DMS53 (cell line): ENCODE data around the gene STRIP1.
A peak's percentile ranks its signal among the peaks of the same experiment; 100 is the strongest.

ENCODE experiments used
- DNase-seq: peaks from one replicate; lab custom pipeline; 2025; lab: John Stamatoyannopoulos, UW

Gene STRIP1, protein sequence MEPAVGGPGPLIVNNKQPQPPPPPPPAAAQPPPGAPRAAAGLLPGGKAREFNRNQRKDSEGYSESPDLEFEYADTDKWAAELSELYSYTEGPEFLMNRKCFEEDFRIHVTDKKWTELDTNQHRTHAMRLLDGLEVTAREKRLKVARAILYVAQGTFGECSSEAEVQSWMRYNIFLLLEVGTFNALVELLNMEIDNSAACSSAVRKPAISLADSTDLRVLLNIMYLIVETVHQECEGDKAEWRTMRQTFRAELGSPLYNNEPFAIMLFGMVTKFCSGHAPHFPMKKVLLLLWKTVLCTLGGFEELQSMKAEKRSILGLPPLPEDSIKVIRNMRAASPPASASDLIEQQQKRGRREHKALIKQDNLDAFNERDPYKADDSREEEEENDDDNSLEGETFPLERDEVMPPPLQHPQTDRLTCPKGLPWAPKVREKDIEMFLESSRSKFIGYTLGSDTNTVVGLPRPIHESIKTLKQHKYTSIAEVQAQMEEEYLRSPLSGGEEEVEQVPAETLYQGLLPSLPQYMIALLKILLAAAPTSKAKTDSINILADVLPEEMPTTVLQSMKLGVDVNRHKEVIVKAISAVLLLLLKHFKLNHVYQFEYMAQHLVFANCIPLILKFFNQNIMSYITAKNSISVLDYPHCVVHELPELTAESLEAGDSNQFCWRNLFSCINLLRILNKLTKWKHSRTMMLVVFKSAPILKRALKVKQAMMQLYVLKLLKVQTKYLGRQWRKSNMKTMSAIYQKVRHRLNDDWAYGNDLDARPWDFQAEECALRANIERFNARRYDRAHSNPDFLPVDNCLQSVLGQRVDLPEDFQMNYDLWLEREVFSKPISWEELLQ

DNA sequence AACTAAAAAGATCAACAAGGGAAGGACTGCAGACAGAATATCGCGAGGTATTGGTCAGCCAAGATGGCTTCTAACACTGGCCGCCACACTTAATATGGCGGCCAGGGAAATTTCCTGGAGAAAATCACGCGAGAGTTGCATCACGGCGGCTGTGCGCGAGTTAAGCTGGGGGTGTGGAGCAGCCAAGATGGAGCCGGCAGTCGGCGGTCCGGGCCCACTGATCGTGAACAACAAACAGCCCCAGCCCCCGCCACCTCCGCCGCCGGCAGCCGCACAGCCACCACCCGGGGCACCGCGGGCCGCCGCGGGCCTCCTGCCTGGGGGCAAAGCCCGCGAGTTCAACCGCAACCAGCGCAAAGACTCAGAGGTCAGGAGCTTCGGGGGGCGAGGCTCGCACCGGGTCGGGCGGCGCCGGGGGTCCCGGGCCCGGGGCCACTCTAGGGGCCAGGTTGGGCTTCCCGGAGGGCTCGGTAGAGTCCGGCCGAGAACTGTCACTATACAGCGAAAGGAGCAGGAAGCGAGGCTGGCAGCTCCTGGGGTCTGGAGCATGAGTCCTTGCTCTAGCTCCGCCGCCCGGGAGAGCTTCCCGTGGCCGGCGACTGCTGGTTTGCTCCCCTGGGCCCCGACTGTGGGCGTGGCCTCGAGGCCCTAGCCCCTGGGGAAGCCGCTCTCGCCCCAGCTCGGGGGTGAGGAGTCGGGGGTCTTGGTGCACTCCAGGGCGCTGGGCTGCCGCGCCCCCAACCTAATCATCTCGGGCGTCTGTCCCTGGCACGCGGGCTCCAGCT is at the start of gene STRIP1:
Gene STRIP1 (plus strand): TSS at position 174 of the 785 bp plus-strand sequence. CDS start 14 bp downstream, at position 188.
- DNase-seq, result peak; percentile 98

DNA sequence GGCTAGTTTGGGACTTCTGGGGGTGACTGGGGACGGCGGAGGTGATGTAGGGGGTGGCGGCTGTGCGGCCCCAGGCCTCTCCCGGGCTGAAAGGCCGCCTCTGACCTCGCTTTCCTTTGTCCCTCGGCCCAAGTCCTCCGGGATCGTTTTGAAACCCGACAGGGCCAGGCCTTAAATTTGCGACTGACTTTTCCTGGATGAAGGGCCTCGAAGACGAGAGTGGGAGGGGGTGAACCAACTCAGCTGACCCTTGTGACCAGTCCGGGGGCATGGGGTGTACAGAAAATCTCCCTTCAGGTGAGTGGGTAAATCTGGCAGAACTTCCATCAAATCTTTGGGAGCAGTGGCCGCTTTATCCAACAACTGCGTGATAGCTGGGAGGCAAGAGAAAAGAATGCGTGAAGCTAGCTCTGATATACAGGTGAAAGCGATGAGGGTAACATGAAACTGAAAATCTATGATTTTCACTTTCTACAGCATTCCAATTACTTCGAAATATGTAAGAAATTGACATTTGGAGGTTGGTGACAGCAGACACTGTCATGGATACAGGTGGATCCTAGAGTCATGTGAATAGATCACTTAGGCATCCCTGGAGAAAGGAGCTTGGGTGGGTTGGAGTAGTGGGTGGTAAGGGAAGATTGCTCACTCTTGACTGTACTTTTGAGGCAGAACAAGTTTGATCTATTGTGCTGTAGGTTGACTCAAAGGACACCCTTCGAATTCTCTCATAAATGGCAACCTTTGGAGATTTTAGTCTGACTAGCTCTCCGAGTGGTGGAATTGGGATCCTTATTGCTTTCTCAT is 49.0 kb upstream of the STRIP1 start:
- DNase-seq, result peak; percentile 64

DNA sequence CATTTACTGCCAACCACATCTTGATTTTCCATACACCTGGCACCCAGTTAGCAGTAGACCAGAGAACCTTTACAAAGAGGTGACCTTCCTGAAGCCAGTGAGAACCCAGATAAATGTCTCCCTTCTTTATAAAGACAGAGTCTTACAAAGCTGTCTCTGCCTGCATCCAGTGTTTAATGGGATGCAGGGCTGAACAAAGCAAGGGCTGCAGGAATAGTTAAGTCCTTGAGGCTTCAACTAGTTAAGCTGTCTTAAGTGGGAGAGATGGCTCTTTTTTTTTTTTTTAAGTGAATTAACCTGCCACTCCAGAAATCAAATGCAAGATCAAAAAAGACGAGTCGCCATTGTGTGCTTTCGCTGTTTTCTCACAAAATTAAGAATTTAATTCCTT is 48.4 kb upstream of the STRIP1 start:
- DNase-seq, result no peak

DNA sequence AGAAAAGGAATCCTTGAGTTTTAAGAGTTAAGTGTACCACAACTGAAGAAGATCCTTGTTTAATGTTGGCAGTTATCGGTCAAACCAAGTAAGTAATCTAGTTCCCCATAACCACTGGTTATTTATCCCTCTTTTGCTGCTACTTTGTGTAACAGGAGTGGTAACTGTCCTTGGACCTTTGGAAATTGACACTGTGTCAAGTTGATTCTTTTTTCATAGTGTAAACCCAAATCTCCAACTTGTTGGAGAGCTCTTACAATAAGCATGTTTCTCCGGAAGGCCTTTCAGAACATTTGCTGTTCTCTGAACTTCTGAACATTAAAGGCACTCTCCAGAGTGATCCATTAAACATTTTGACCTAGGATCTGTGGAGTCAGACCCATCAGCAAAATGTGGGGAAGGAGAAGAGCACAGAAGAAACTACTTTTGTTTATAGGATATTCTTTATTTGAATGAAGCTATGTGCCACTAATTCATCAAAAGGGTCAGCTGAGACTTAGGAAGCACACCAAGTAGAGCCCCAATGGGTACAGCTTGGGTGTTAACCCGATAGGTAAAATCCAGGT is 46.0 kb upstream of the STRIP1 start:
- no peak for DNase-seq

DNA sequence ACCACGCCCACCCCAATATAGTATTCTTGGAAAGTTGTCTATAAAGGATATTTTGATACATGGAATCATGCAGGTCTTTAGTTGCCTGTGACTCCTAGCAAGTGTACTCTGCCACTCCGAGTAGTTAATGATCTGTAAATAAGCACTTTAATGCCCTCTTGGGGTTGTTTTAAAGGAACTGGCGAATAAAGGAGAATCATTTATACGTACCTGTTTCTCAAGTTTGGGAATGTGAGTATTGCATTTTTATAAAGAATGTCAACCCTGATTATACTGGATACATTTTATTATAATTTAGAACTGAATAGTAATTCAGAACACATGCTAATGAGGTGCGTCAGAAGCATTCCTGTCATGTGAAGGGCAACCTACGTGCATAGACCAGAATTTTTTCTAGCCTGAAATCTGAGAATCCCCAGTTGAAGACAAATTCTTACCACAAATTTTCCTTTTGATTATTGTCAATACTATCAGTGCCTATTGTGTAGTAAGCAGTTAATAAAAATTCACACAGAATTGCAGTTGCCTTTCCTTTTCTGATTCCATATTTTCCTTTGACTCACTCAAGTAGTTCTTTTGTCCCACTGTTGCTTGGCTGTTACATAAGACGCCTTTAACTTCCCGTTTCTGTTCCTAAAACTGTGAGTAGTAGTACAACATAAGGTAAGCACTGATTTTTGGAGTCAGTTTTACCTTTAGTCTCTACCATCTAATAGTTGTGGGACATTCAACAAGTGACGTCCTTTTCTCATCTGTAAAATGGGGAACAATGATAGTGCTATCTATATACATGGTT is 44.7 kb upstream of the STRIP1 start:
- no peak for DNase-seq

DNA sequence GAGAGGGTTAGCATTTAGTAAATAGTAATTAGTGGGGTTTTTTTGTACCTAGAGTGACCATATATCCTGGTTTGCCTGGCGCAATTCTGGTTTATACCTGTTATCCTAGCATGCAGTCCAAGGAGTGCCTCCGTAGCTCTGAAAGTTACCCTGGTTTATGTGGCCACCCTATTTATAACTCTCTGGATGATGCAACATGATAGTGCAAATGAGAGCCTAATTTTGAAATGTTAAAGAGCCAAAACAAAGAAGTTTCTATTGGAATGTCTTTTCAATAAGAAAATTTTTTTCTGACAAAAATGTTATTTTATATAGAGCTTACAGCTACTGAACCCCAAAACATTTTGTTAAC is 44.1 kb upstream of the STRIP1 start:
- no peak for DNase-seq

DNA sequence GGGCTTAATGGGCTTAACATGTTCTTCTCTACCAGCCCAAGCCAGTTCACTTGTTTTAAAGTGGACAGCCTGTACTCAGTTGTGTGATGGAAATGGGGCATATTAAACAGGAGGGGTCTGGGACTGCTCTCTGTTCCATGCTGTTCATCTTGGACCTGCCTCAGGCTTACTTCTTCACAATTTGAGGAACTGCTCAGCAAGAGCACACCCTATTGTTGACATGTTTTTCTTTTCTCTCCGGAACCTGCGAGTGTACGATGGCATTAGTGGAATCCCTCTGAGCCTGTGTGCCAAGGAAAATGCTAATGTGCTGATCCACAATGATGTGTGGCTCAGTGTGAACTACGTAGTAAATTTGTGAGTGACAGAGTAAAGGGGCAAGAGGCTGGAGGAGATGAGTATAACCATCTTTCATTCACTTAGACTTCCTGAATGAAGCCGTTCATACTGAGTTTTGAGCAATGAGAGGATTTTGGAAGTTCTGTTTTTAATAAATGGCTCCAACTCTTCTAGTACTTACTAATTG is 43.0 kb upstream of the STRIP1 start:
- DNase-seq, result no peak

DNA sequence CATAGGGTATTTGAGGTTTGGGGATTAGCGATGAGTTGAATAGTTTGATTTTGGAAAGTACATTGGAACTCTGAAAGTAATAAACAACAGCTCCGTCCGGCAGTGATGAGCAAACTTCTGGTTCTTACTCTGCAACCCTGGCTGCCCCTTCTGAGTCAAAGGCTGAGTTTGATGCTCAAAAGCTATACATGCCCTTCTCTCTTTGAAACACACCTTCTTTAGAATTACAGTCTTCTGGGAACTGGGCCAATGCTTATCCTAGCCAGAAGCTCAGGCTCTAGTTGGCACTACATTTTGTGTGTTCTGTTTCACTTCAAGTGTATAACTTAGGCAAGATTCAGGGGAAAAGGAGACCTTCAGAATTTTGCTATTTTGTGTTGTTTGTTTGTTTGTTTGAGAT is 40.5 kb upstream of the STRIP1 start:
- no peak for DNase-seq

DNA sequence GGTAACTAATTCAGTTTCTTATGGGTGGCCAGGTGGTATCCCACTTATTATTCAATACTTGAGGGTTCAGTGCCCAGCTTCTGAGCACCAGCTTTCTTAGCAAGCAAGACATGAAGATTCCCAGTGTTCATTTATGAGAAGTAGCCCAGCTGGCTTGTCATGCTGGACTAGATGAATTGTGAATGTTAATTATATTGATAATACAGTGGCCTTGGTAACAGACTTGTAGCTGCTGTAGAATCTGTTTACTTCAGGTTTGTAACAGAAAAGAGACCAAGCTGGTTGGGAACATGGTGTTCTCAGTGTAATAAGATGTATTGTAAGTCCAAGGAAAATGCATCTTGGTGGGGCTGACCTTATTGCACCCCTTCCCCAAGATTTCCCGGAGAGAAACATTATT is 39.8 kb upstream of the STRIP1 start:
- DNase-seq, result no peak

DNA sequence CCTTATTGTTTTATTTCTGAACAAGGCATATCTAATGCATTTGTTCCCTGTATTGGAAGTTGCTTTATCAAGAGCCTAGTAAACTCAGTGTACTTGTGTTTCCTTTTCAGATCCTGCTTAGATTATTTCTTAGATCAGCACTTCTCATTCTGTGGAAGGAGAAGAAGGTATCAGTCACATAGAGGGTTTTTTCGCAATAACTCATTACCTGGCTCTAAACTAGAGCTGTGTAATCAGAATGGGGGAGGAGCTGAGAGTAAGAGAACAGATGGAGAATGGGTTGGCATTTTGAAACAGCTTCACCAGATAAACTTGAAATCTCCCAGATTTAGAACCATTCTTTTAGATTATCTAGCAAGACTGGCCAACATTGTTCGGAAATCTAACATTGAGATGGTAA is 38.9 kb upstream of the STRIP1 start:
- no peak for DNase-seq

DNA sequence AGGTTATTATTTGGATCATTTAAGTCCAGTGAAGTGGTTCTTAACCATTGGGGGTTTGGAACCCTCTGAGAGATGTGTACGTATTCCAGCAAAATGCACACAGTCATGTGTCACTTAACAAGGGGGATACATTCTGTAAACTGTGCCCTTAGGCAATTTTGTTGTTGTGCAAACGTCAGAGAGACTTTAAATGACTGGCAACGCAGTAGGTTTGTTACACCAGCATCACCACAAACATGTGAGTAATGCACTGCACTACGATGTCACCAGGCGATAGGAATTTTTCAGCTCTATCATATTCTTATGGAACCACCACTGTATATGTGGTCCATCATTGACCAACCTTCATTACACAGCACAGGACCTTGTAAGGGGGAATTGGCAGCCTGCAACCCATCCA is 37.9 kb upstream of the STRIP1 start:
- DNase-seq, result no peak

DNA sequence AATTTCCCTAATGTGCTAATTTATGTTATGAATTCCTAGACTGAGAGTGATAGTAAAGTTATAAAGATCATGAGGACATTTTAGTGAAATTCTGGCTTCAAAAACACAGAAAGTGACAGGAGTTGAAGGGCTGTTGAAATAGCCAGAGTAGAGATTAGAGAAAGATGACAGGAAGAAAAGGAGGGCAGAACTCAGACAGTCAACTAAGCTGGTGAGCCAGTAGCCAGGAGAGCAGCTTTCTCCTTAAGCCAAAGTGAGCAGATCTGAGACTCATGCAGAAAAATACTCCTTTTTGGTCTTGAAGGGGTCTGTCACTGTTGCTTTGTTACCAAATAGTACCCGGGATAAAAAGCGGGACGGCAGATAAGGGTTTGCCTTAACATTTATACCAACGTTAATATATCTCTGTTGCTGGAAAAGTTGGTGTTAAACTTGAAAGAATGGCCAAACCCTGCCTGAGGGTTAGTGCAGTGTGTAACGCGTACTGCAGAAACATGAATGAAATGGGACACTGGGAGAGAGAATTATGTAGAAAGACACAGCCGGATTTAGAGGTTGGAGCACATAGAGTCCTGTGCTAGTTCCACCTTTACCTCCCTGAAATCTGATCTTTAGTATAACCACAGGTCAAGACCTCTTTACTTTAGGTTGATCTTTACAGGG is 37.1 kb upstream of the STRIP1 start:
- DNase-seq, result no peak

DNA sequence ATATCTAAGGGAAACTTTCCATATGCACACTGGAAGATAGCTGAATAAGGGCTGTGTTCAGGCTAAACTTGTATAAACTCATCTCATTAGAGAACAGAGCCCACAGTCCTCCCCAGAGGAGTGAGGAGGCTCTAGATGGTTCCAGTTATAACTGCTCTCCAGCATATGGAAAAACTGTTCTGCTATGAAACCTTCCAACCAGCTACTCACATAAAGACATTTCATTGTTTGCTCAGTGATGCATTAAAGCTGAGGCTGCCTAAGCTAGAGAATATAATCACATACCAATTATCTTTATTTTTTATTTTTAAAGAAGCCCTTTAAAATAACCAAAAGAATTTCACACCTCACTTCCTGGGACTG is 36.6 kb upstream of the STRIP1 start:
- DNase-seq, result peak; percentile 8

DNA sequence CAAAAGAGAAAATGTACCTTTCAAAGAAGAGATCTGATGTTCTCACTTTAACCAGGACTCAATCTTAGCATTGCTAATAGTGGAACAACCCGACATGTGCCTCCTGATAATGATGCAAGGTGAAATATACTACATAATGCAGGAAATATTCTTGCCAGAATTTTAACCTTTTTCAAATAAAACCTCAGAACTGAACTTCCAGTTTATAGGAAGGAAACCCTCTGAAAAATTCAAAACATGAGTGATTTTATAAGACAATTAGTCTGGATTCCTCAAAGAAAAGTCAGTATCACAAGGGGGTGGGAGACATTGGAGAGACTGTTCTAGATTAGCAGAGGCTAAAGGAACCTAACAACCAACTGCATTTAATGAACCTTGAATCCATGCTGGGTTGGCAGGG is 31.7 kb upstream of the STRIP1 start:
- DNase-seq, result no peak

DNA sequence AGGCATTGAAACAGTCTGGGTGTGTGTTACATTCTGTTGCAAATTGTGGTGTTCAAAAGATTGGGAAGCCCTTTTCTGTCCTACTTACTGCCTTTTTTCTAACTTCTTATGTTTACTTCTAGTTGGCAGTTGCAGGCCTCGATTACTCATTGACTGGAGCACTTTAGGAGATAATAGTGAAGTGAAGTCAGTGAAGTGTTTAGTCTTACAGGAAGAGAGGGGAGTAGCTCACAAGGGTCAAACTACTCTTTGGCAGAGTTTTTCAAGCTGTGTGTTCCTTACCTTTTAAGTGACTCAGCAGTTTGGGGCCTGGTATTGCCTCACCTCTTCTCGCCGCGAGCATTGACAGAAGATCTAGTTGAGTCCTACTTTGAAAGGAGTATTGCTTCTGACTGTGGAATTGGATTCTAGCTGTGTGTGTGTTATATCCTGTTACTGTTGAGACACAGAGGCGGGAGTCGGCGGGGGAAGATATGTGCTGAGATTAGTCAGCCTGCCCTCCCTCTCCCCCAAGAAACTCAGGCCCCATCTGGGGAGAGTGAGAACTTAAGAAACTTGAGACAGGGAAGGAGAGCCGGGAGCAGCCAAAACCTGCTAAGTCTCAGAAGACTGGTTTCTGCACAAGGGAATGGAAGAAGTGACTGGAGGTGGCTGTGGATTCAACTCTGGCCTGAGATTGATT is 30.5 kb upstream of the STRIP1 start:
- peak; percentile 67 for DNase-seq

DNA sequence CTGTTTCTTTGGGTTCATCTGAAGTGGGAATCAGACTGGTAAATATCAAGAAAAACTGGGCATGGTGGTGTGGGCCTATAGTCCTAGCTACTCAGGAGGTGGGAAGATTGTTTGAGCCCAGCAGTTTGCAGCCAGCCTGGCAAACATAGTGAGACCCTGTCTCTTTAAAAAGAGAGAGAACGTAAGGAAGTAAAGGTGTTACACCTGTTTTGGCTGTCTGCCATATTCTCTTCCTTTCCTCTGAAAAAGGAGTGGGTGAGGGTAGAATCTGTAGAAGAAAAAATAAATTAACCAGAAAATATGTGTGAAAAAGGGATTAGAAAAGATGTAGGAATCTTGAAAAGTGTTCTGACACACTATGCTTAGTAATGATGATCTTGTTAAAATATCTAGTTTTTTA is 29.8 kb upstream of the STRIP1 start:
- DNase-seq, result peak; percentile 47

DNA sequence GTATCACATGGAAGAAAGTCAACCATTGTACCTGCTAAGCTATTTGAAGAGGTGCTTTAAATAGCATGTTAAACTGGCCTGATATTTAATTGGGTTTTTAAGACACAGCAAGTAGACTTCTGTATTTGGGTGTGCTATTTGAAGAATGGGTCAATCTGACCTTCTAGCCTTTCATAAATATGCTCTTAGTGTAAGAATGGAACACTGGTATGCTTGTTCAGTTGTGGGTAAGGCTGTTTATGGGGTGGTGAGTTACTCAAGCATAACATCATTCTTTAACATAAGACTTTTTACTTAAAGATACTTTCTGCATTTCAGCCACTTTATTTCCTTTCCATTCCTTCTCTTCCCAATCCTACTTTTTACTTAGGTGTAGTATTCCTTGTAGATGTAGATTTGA is 28.5 kb upstream of the STRIP1 start:
- no peak for DNase-seq

DNA sequence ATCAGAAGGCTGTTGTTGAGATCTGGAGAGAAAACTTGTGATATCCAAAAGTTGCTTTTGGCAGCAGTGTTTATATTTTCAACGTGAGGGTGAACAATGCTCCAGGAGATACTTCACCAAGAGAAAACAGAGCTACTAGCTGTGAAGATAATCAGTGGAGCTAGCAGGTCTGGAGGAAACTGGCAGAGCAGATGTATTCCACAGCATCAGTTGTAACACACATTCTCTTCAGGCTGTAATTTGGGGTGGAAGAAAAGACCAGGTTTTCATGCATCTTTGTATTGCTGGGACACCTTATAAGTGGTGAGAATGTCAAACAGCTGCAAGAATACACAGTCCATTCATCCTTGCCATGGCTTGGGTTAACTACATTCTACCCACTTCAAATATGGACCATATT is 27.9 kb upstream of the STRIP1 start:
- no peak for DNase-seq
